Vagina (tissue), 2 donors: ENCODE data around the gene FAM222A.

Source experiments
- POLR2AphosphoS5 ChIP-seq, 2 donors: sonication (generic); formaldehyde crosslinking; IDR thresholded peaks; one replicate each; pipeline ENCODE4 v1.9.0; 2017; ENCODE audit warnings: antibody characterized with exemption in 2 of 2, mild to moderate bottlenecking in 2 of 2, low read depth in 1 of 2; ENCODE audit not compliant: insufficient read depth in 1 of 2
- TF ChIP-seq, protein P1 (sequence below), 3 experiments: fragments of 450-650 bp in 2 of 3; fragments of 200-600 bp in 1 of 3; sonication (generic) in 1 of 3; IDR thresholded peaks; one replicate each; pipeline ENCODE4 v1.5.1; 2017 to 2019; ENCODE audit warnings: antibody characterized with exemption in 3 of 3, mild to moderate bottlenecking in 2 of 3, moderate library complexity in 2 of 3

GRCh38 chr12:109719123-109720022 is 5.7 kb downstream of the FAM222A start:
- TF ChIP-seq, protein P1, sequence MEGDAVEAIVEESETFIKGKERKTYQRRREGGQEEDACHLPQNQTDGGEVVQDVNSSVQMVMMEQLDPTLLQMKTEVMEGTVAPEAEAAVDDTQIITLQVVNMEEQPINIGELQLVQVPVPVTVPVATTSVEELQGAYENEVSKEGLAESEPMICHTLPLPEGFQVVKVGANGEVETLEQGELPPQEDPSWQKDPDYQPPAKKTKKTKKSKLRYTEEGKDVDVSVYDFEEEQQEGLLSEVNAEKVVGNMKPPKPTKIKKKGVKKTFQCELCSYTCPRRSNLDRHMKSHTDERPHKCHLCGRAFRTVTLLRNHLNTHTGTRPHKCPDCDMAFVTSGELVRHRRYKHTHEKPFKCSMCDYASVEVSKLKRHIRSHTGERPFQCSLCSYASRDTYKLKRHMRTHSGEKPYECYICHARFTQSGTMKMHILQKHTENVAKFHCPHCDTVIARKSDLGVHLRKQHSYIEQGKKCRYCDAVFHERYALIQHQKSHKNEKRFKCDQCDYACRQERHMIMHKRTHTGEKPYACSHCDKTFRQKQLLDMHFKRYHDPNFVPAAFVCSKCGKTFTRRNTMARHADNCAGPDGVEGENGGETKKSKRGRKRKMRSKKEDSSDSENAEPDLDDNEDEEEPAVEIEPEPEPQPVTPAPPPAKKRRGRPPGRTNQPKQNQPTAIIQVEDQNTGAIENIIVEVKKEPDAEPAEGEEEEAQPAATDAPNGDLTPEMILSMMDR (IDR thresholded peaks at IDR 0.05), result no peak
- no peak for TF ChIP-seq POLR2AphosphoS5 (IDR thresholded peaks at IDR 0.05; ENCODE audit: insufficient read depth in 1 of 2, low read depth in 1 of 2)
